Stimulated activated naive CD8-positive, alpha-beta T cell treated with anti-CD3 and anti-CD28 coated beads, Interleukin-15, Interleukin-2, amounts not matched to agents 100 ng/mL and 50 ng/mL, for 24 hours (primary cell): ENCODE data around the gene PDCD10.

ENCODE experiments used
- H3K27ac Mint-ChIP-seq: one replicate; pipeline ENCODE4 v1.8.0; 2021; ENCODE audit warnings: mild to moderate bottlenecking, mixed read lengths
- H3K27me3 Mint-ChIP-seq: one replicate; pipeline ENCODE4 v1.8.0; 2021; ENCODE audit warnings: mixed read lengths
- H3K36me3 Mint-ChIP-seq: one replicate; pipeline ENCODE4 v1.8.0; 2021; ENCODE audit warnings: low read depth, mixed read lengths
- H3K4me1 Mint-ChIP-seq: one replicate; pipeline ENCODE4 v1.8.0; 2021; ENCODE audit warnings: low read depth, mixed read lengths
- H3K4me3 Mint-ChIP-seq: one replicate; pipeline ENCODE4 v1.8.0; 2021; ENCODE audit warnings: mild to moderate bottlenecking, mixed read lengths
- H3K9me3 Mint-ChIP-seq: one replicate; pipeline ENCODE4 v1.8.0; 2021; ENCODE audit warnings: mixed read lengths

PDCD10 gene

DNA sequence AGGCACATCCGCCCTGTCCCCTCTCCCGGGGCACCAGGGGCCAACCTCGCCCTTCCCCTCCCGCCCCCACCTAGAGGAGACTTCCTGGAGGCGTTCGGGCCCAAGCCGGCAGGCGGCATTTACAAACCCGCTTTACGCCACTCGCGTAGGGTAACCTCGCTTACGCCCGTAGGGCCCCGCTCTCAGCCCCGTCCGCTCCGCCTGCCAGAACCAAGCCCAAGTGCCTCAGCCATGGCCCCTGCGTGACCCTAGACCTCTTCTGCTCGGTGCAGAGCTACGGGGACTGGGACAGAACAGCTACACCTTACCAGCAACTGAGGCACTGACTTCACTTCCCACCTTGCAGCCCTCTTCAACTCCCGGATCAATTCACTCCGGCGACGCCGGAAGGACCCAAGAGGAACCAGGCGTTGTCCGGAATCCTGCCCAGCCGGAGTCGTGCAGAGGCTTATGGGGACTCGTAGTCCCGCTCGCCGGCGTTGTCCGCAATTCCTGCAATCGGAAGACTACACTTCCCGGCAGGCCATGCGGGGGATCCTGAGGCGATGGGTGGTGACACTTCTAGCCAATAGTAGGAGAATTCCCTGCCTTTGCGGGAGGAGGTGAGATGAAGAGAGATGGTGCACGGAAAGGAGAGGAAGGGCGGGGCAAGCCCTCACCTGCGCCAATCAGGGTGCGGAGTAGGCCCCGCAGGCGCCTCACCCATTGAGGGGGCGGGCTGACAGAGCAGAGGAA is at the start of gene PDCD10:
TSS of gene PDCD10 (minus strand) at position 395 of the 735 bp plus-strand sequence. CDS start 14,735 bp downstream, outside the sequence.
- Mint-ChIP-seq H3K27ac (no peak within 1 kb of the TSS), H3K36me3 (peaks cover 11% of the 10 kb centered on the region), H3K4me3 (no peak within 1 kb of the TSS), H3K9me3 (no peaks in the 10 kb centered on the region), H3K27me3 (no peaks in the 10 kb centered on the region), H3K4me1 (peaks cover 8% of the 10 kb centered on the region)

DNA sequence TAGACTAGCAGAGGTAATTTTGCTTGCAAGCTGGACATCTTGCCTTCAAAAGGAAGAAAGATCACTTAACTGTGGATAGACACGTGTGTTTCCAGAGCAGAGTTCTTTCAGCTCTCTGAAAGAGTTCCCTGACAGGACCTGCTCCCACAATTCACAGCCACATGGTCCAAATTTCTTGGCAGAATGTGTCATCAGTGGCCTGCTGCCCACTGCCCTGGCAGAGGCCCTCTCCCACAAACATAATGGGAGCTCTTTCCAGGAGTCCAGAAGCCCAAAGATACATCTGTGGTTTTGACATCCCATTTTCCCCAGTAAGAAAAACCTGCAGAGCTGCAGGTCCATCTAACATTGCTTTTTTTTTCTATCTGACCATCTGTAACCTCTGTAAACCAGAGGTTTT is 49.1 kb upstream of the PDCD10 start:
- H3K27ac Mint-ChIP-seq: no peak overlapping the region
- H3K4me1 Mint-ChIP-seq: no peaks in the 10 kb centered on the region
- H3K4me3 Mint-ChIP-seq: no peak overlapping the region
- no peaks in the 10 kb centered on the region for H3K36me3 Mint-ChIP-seq
- no peaks in the 10 kb centered on the region for H3K9me3 Mint-ChIP-seq
- H3K27me3 Mint-ChIP-seq: no peaks in the 10 kb centered on the region

DNA sequence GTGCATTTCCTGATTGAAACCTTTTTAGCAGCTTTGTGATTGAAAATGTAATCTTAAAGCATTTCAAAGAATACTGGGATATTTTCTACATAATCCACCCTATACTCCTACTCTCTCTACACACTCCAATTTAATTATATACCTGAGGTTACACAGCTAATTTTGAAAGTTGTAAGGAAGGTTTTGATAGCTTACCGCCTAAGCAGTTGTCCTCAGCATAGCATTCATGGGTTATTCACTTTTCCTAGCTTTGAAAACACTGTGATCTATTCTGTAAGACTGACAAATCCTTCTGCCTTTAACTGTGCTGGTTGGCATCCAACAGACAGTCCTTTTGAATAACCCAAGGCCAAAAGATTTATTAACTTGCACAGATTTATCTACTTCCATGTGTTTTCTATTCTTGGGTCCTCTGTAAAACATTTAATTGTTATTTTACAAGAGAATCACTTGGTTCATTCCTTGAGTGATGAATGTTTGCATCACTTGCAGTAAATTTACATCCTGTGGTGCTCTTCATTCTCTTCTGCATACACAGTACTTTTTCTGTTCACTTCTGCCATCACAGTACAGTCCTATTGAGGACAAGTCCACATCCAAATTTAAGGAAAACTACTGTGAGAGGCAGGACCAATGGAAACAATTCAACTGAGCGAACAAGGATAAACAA is 45.7 kb upstream of the PDCD10 start:
- H3K4me1 Mint-ChIP-seq: no peaks in the 10 kb centered on the region
- H3K27ac Mint-ChIP-seq: no peak overlapping the region
- peaks cover 13% of the 10 kb centered on the region for H3K9me3 Mint-ChIP-seq
- H3K4me3 Mint-ChIP-seq: no peak overlapping the region
- no peaks in the 10 kb centered on the region for H3K27me3 Mint-ChIP-seq
- H3K36me3 Mint-ChIP-seq: no peaks in the 10 kb centered on the region

GRCh38 chr3:167777356-167777755 is 42.7 kb upstream of the PDCD10 start:
- H3K27me3 Mint-ChIP-seq: no peaks in the 10 kb centered on the region
- H3K4me1 Mint-ChIP-seq: peaks cover 10% of the 10 kb centered on the region
- H3K9me3 Mint-ChIP-seq: peaks cover 13% of the 10 kb centered on the region
- no peak overlapping the region for H3K27ac Mint-ChIP-seq
- H3K4me3 Mint-ChIP-seq: no peak overlapping the region
- H3K36me3 Mint-ChIP-seq: no peaks in the 10 kb centered on the region

GRCh38 chr3:167776066-167776685 is 41.5 kb upstream of the PDCD10 start:
- Mint-ChIP-seq H3K27ac (no peak overlapping the region), H3K36me3 (no peaks in the 10 kb centered on the region), H3K27me3 (no peaks in the 10 kb centered on the region), H3K4me3 (no peak overlapping the region), H3K9me3 (peaks cover 13% of the 10 kb centered on the region), H3K4me1 (peaks cover 10% of the 10 kb centered on the region)

- no peaks in the 10 kb centered on the region for H3K27me3 Mint-ChIP-seq
- H3K27ac Mint-ChIP-seq: no peak overlapping the region
- H3K36me3 Mint-ChIP-seq: no peaks in the 10 kb centered on the region
- H3K9me3 Mint-ChIP-seq: peaks cover 13% of the 10 kb centered on the region
- H3K4me3 Mint-ChIP-seq: no peak overlapping the region
- peaks cover 10% of the 10 kb centered on the region for H3K4me1 Mint-ChIP-seq
Measured at GRCh38 chr3:167773584-167773983, 38.9 kb upstream of the PDCD10 start.

- peaks cover 10% of the 10 kb centered on the region for H3K4me1 Mint-ChIP-seq
- no peak overlapping the region for H3K4me3 Mint-ChIP-seq
- no peaks in the 10 kb centered on the region for H3K27me3 Mint-ChIP-seq
- H3K27ac Mint-ChIP-seq: no peak overlapping the region
- H3K36me3 Mint-ChIP-seq: no peaks in the 10 kb centered on the region
- H3K9me3 Mint-ChIP-seq: peaks cover 8% of the 10 kb centered on the region
Measured at GRCh38 chr3:167772992-167773391, 38.3 kb upstream of the PDCD10 start.

- no peak overlapping the region for H3K27ac Mint-ChIP-seq
- peaks cover 6% of the 10 kb centered on the region for H3K36me3 Mint-ChIP-seq
- H3K9me3 Mint-ChIP-seq: peaks cover 5% of the 10 kb centered on the region
- H3K4me1 Mint-ChIP-seq: peaks cover 5% of the 10 kb centered on the region
- H3K27me3 Mint-ChIP-seq: no peaks in the 10 kb centered on the region
- H3K4me3 Mint-ChIP-seq: no peak overlapping the region
Measured at GRCh38 chr3:167762296-167762695, 27.6 kb upstream of the PDCD10 start.

DNA sequence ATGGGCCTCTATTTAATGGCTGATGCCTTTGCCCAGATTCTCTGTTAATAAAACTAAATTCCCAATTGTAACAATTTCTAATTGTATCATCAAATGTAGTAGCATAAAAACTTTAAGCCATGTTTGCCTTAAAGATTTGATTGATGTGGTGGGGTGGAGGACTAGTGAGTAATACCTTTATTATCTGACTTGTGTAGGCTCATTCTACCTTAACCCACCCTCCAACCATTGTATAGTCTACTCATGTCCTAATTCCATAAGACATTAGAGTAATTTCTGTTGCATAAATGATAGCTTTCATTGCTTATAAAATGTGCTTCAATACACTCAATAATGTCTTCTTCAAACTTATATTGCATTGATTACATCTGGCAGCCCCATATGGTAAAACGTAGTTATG is 26.6 kb upstream of the PDCD10 start:
- H3K4me1 Mint-ChIP-seq: peaks cover 5% of the 10 kb centered on the region
- peaks cover 2% of the 10 kb centered on the region for H3K9me3 Mint-ChIP-seq
- H3K4me3 Mint-ChIP-seq: no peak overlapping the region
- no peak overlapping the region for H3K27ac Mint-ChIP-seq
- H3K27me3 Mint-ChIP-seq: no peaks in the 10 kb centered on the region
- H3K36me3 Mint-ChIP-seq: peaks cover 6% of the 10 kb centered on the region

GRCh38 chr3:167754049-167754448 is 19.4 kb upstream of the PDCD10 start:
- H3K27me3 Mint-ChIP-seq: no peaks in the 10 kb centered on the region
- H3K27ac Mint-ChIP-seq: no peak overlapping the region
- H3K4me1 Mint-ChIP-seq: peaks cover 26% of the 10 kb centered on the region

DNA sequence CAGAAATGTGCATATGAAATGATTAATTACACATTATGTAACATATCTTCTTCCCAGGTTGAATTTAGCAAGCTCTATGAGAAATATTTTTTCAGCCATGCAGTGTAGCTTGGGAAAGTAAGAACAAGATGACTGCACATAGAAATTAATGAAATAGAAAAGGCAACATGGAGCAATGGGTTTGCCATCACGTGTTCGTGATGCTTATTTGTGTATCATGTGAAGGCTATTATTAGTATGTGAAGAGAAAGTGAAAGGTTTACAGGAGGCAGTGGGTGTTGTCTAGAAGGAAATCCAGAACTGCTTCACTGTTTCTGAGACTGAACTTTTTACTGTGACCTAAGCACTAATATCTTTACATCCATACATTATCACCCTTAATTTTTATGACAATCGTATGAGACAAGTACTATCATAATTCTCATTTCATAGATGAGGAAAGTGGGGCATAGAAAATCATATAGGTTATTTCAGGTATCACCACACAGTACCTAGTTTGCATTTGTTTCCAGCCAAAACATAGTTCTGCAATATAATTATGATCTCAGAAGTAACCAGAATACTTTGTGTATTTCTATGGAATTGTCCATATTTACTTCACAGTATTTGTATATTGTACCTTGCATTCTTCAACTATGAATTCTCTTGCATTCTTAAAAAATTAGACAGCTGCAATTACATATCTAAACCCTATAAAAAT is 15.7 kb upstream of the PDCD10 start:
- H3K27ac Mint-ChIP-seq: peak overlapping the region; percentile 68
- H3K4me3 Mint-ChIP-seq: peak overlapping the region; percentile 36
- peaks cover 30% of the 10 kb centered on the region for H3K4me1 Mint-ChIP-seq
- H3K9me3 Mint-ChIP-seq: no peaks in the 10 kb centered on the region
- H3K27me3 Mint-ChIP-seq: no peaks in the 10 kb centered on the region
- no peaks in the 10 kb centered on the region for H3K36me3 Mint-ChIP-seq

More at GRCh38 chr3:167754049-167754448, 19.4 kb upstream of the PDCD10 start:
- Mint-ChIP-seq H3K36me3 (no peaks in the 10 kb centered on the region), H3K4me3 (no peak overlapping the region), H3K9me3 (no peaks in the 10 kb centered on the region)

GRCh38 chr3:167749728-167750127 is 15.0 kb upstream of the PDCD10 start:
- Mint-ChIP-seq H3K4me3 (no peak overlapping the region), H3K36me3 (no peaks in the 10 kb centered on the region), H3K9me3 (no peaks in the 10 kb centered on the region), H3K4me1 (peaks cover 28% of the 10 kb centered on the region), H3K27me3 (no peaks in the 10 kb centered on the region), H3K27ac (peak overlapping the region; percentile 17)

GRCh38 chr3:167749209-167749608 is 14.5 kb upstream of the PDCD10 start:
- Mint-ChIP-seq H3K36me3 (no peaks in the 10 kb centered on the region), H3K4me3 (no peak overlapping the region), H3K4me1 (peaks cover 27% of the 10 kb centered on the region), H3K9me3 (no peaks in the 10 kb centered on the region), H3K27ac (no peak overlapping the region), H3K27me3 (no peaks in the 10 kb centered on the region)

DNA sequence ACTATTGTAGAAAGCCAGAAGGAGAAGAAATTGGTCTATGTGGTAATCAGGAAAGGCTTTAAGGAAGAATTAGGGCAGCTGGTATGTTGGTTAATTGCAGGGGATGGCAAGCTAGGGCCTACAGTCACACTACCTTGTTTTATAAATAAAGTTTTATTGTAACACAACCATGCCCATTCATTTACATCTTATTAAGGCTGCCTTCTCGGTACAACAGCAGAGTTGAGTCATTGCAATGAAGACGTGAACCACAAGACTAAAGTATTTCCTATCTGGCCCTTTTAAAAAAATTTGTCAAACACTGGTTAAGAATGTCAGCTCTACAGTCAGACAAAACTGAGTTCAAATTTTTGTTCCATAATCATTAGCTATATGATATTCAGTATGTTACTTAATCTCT is 9.1 kb upstream of the PDCD10 start:
- peaks cover 21% of the 10 kb centered on the region for H3K4me1 Mint-ChIP-seq
- H3K9me3 Mint-ChIP-seq: no peaks in the 10 kb centered on the region
- no peak overlapping the region for H3K27ac Mint-ChIP-seq
- no peaks in the 10 kb centered on the region for H3K36me3 Mint-ChIP-seq
- H3K27me3 Mint-ChIP-seq: no peaks in the 10 kb centered on the region
- H3K4me3 Mint-ChIP-seq: no peak overlapping the region

DNA sequence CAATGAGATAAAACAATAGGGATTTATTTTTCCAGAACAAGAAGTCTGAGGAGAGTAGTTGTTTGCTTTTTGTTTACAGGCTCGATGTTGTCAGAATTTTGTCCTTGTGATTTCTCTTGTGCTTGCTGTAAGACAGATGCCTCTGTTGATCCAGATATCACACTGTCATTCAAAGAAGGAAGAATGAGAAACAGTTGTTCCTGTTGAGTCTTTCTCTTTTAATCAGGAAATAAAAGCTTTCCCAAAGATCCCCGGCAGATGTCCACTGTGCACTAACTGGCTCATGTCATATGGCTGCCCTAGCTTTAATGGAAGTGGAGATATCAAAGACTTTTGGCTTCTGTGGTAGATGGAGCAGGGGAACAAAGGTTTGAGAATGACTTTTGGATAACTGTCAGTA is 7.6 kb upstream of the PDCD10 start:
- Mint-ChIP-seq H3K4me3 (no peak overlapping the region), H3K27ac (no peak overlapping the region), H3K4me1 (peaks cover 26% of the 10 kb centered on the region), H3K27me3 (no peaks in the 10 kb centered on the region), H3K9me3 (no peaks in the 10 kb centered on the region), H3K36me3 (no peaks in the 10 kb centered on the region)
